Trophoblast cell (in vitro differentiated cells and primary cell): ENCODE results near the gene MYO1A.
"Not testable (repeated sequence)": the region's sequence is repeated elsewhere in the genome, so short reads cannot be mapped to it uniquely, and the experiment has no call there.

Experiments
- DNase-seq, 2 donors: peaks; one replicate each; pipeline ENCODE4 v3.0.0-alpha.2; 2016
- H2AFZ ChIP-seq: 2 replicates; pipeline ENCODE4 v1.6.1; 2013; ENCODE audit warnings: low read length, moderate library complexity, mild to moderate bottlenecking; ENCODE audit not compliant: insufficient read depth, poor library complexity
- H2AK5ac ChIP-seq: 2 replicates; pipeline ENCODE4 v1.6.1; 2013; ENCODE audit warnings: mild to moderate bottlenecking, low read length
- H2BK120ac ChIP-seq: 2 replicates; pipeline ENCODE4 v1.6.1; 2013; ENCODE audit warnings: low read length, mild to moderate bottlenecking, moderate library complexity; ENCODE audit not compliant: insufficient read depth, poor library complexity
- H2BK12ac ChIP-seq: 2 replicates; pipeline ENCODE4 v1.6.1; 2013; ENCODE audit warnings: mild to moderate bottlenecking, low read length, moderate library complexity
- H2BK5ac ChIP-seq: 2 replicates; pipeline ENCODE4 v1.6.1; 2013; ENCODE audit warnings: low read length, low read depth, moderate library complexity, mild to moderate bottlenecking; ENCODE audit not compliant: poor library complexity
- H3K14ac ChIP-seq: 2 replicates; pipeline ENCODE4 v1.6.1; 2013; ENCODE audit warnings: mild to moderate bottlenecking, low read length
- H3K18ac ChIP-seq: 2 replicates; pipeline ENCODE4 v1.6.1; 2013; ENCODE audit warnings: mild to moderate bottlenecking, low read length
- H3K23ac ChIP-seq: 2 replicates; pipeline ENCODE4 v1.6.1; 2013; ENCODE audit warnings: low read length
- H3K27ac ChIP-seq: 2 replicates; pipeline ENCODE4 v1.5.1; 2013; ENCODE audit warnings: low read depth, mild to moderate bottlenecking, inconsistent platforms, low read length, moderate library complexity
- H3K27me3 ChIP-seq: 2 replicates; pipeline ENCODE4 v1.6.1; 2013; ENCODE audit warnings: inconsistent platforms, mild to moderate bottlenecking, low read length, moderate library complexity; ENCODE audit not compliant: insufficient read depth
- H3K36me3 ChIP-seq, 2 experiments: 1 replicate in 1 of 2; 2 replicates in 1 of 2; pipeline ENCODE4 v1.6.1; 2013; ENCODE audit warnings: low read length in 2 of 2, mild to moderate bottlenecking in 2 of 2, moderate library complexity in 1 of 2; ENCODE audit not compliant: insufficient read depth in 2 of 2, control insufficient read depth in 1 of 2
- H3K4ac ChIP-seq: 2 replicates; pipeline ENCODE4 v1.6.1; 2013; ENCODE audit warnings: low read depth, mild to moderate bottlenecking, low read length, moderate library complexity
- H3K4me1 ChIP-seq, 2 experiments: 1 replicate in 1 of 2; 2 replicates in 1 of 2; pipeline ENCODE4 v1.6.1; 2013; ENCODE audit warnings: low read length in 2 of 2, mild to moderate bottlenecking in 2 of 2, moderate library complexity in 1 of 2; ENCODE audit not compliant: insufficient read depth in 2 of 2, control insufficient read depth in 1 of 2
- H3K4me2 ChIP-seq: 2 replicates; pipeline ENCODE4 v1.6.1; 2013; ENCODE audit warnings: inconsistent platforms, mild to moderate bottlenecking, low read length, moderate library complexity
- H3K4me3 ChIP-seq: 2 replicates; pipeline ENCODE4 v1.5.1; 2013; ENCODE audit warnings: mild to moderate bottlenecking, low read depth, low read length, inconsistent platforms
- H3K79me1 ChIP-seq: one replicate; pipeline ENCODE4 v1.6.1; 2013; ENCODE audit warnings: low read length
- H3K79me2 ChIP-seq: 2 replicates; pipeline ENCODE4 v1.6.1; 2013; ENCODE audit warnings: low read length, mild to moderate bottlenecking; ENCODE audit not compliant: control insufficient read depth, insufficient read depth, poor library complexity
- H3K9ac ChIP-seq: 2 replicates; pipeline ENCODE4 v1.6.1; 2013; ENCODE audit warnings: mild to moderate bottlenecking, low read length
- H3K9me3 ChIP-seq: 2 replicates; pipeline ENCODE4 v1.6.1; 2013; ENCODE audit warnings: low read depth, mild to moderate bottlenecking, control low read depth, inconsistent platforms, low read length; ENCODE audit not compliant: insufficient read depth
- H4K12ac ChIP-seq: 2 replicates; pipeline ENCODE4 v1.6.1; 2013; ENCODE audit warnings: low read depth, mild to moderate bottlenecking, low read length, moderate library complexity
- H4K8ac ChIP-seq: 2 replicates; pipeline ENCODE4 v1.6.1; 2013; ENCODE audit warnings: low read depth, mild to moderate bottlenecking, low read length, moderate library complexity
- H4K91ac ChIP-seq: one replicate; pipeline ENCODE4 v1.6.1; 2013; ENCODE audit warnings: low read depth, mild to moderate bottlenecking, low read length, moderate library complexity
- WGBS: extraction: QIAGEN DNeasy Blood & Tissue Kit; methylation state at CpG from one replicate; pipeline ENCODE4 v1.1.7; 2013; ENCODE audit warnings: missing lambda C conversion rate; ENCODE audit not compliant: insufficient read length, insufficient coverage; ENCODE audit errors: extremely low coverage; 5-methylcytosine and 5-hydroxymethylcytosine counted together

The MYO1A gene

DNA sequence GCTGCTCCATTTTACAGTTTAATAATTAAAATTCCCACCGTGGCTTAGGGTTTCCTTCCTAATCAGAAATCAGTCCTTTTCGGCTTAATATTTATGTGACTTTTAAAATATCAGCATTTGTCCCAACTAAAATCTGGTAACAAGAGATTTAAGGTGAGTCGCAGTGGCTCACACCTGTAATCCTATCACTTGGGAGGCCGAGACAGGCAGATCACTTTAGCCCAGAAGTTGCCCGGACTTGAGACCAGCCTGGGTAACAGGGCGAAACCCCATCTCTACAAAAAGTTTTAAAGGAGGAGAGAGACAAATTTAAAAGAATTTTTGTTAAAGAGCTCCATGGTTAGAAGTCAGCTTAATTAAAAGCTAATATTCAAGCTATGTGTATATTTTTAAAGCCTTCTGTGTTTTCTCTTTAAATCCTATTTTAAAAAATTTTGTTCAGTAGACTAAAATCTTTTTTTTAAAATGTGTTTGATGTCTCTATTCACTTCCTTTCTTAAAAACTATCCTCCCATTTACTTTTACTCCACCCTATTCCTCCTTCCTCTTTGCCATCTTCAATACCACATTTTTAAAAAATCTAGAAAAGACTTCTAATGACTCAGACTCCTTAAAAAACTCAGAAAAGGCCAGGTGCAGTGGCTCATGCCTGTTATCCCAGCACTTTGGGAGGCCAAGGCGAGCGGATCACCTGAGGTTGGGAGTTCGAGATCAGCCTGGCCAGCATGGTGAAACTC, 29.8 kb downstream of the MYO1A start:
- Histone ChIP-seq H3K4me2 (no peak overlapping the region), H3K4ac (no peak overlapping the region), H3K4me3 (no peak overlapping the region), H3K79me2 (no peaks in the 10 kb centered on the region), H3K9ac (no peak overlapping the region), H3K9me3 (no peaks in the 10 kb centered on the region), H2AFZ (no peak overlapping the region), H3K4me1 (peaks cover 12 to 16% of the 10 kb centered on the region in 2 experiments), H3K14ac (no peak overlapping the region), H3K27ac (no peak overlapping the region), H3K23ac (no peak overlapping the region), H3K79me1 (peaks cover 8% of the 10 kb centered on the region), H2BK5ac (no peak overlapping the region), H3K36me3 (no peaks in the 10 kb centered on the region), H3K27me3 (no peaks in the 10 kb centered on the region), H2BK120ac (no peak overlapping the region), H3K18ac (no peak overlapping the region), H2AK5ac (no peak overlapping the region), H4K91ac (no peak overlapping the region), H2BK12ac (no peak overlapping the region), H4K8ac (no peak overlapping the region), H4K12ac (no peak overlapping the region)
- DNase-seq = no peak
- WGBS = no CpG with 5 or more reads among the region's 9 CpGs

DNA sequence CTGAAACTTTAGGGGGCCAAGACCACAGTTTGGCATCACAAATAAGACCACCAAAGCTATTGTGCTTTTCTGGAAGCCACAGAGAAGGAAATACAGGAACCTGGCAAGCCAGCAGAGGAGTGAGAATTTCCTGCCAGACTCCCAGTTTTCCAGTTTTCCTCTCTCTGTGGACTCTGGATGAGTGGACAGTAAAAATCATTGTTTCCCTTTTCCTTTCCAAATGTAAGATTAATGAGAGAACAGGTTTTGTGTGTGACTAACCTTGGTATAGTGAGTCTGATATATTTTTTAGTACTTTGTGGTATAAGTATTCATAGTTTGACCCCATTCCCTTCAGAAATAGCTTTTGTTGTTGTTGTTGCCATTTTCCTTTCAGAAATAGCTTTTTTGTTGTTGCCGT, 31.0 kb downstream of the MYO1A start:
- peaks cover 8% of the 10 kb centered on the region for H3K79me1 ChIP-seq
- no peak overlapping the region for H2AK5ac ChIP-seq
- peak overlapping the region; percentile 90 for H3K27ac ChIP-seq
- no peaks in the 10 kb centered on the region for H3K79me2 ChIP-seq
- no peaks in the 10 kb centered on the region for H3K9me3 ChIP-seq
- H2BK120ac ChIP-seq = no peak overlapping the region
- H3K4me1 ChIP-seq = peaks cover 12 to 16% of the 10 kb centered on the region in 2 experiments
- WGBS = no CpG with 5 or more reads among the region's 1 CpG
- no peak for DNase-seq
- H3K4me3 ChIP-seq = no peak overlapping the region
- H3K27me3 ChIP-seq = no peaks in the 10 kb centered on the region
- H2BK5ac ChIP-seq = peak overlapping the region; percentile 75
- peak overlapping the region; percentile 32 for H4K8ac ChIP-seq
- H3K9ac ChIP-seq = no peak overlapping the region
- H3K14ac ChIP-seq = peak overlapping the region; percentile 46
- peak overlapping the region; percentile 28 for H2AFZ ChIP-seq
- peak overlapping the region; percentile 63 for H4K91ac ChIP-seq
- no peak overlapping the region for H4K12ac ChIP-seq
- H2BK12ac ChIP-seq = no peak overlapping the region
- H3K4ac ChIP-seq = no peak overlapping the region
- H3K18ac ChIP-seq = no peak overlapping the region
- H3K36me3 ChIP-seq = no peaks in the 10 kb centered on the region
- H3K23ac ChIP-seq = no peak overlapping the region
- peak overlapping the region; percentile 33 for H3K4me2 ChIP-seq

- not testable (repeated sequence) for H3K27me3 ChIP-seq, H2AFZ ChIP-seq, H3K9me3 ChIP-seq, H2AK5ac ChIP-seq, H3K4me2 ChIP-seq, H3K36me3 ChIP-seq, H2BK5ac ChIP-seq, H2BK12ac ChIP-seq, H4K8ac ChIP-seq, H3K4ac ChIP-seq, H3K79me2 ChIP-seq, H3K9ac ChIP-seq, H3K14ac ChIP-seq, H2BK120ac ChIP-seq, H3K23ac ChIP-seq, H3K18ac ChIP-seq, H4K91ac ChIP-seq, H3K4me3 ChIP-seq, H3K79me1 ChIP-seq, H4K12ac ChIP-seq
- WGBS = no CpG with 5 or more reads among the region's 5 CpGs
- peak overlapping the region; percentile 90 for H3K27ac ChIP-seq
- peaks cover 12 to 16% of the 10 kb centered on the region in 2 experiments for H3K4me1 ChIP-seq
- DNase-seq = peak; percentile 92 to 95
These were observed 31.6 kb downstream of the MYO1A start for GRCh38 chr12:57018353-57018752.

GRCh38 chr12:57016348-57016747, 33.6 kb downstream of the MYO1A start, which contains the start of gene TAC3:
Gene TAC3 (minus strand): TSS chr12:57016529. CDS start chr12:57015797, 732 bp downstream.
- no peak for DNase-seq
- H2BK5ac ChIP-seq = peak within 1 kb of the TSS; percentile 6

More at GRCh38 chr12:57016348-57016747, 33.6 kb downstream of the MYO1A start, which contains the start of gene TAC3:
- Histone ChIP-seq H2AFZ (peak within 1 kb of the TSS; percentile 75), H3K4ac (peak within 1 kb of the TSS; percentile 6), H3K27ac (peak within 1 kb of the TSS; percentile 15), H3K4me1 (peaks cover 10 to 16% of the 10 kb centered on the region in 2 experiments), H3K9ac (no peak within 1 kb of the TSS), H2AK5ac (no peak within 1 kb of the TSS), H3K36me3 (no peaks in the 10 kb centered on the region), H3K18ac (peak within 1 kb of the TSS; percentile 81), H3K79me1 (peaks cover 8% of the 10 kb centered on the region), H3K4me3 (no peak within 1 kb of the TSS), H2BK120ac (peak within 1 kb of the TSS; percentile 87), H4K91ac (peak within 1 kb of the TSS; percentile 23), H4K8ac (peak within 1 kb of the TSS; percentile 68), H3K23ac (peak within 1 kb of the TSS; percentile 47), H3K27me3 (no peaks in the 10 kb centered on the region), H3K79me2 (no peaks in the 10 kb centered on the region), H3K9me3 (no peaks in the 10 kb centered on the region), H4K12ac (peak within 1 kb of the TSS; percentile 89), H3K4me2 (peak within 1 kb of the TSS; percentile 10), H3K14ac (no peak within 1 kb of the TSS), H2BK12ac (peak within 1 kb of the TSS; percentile 82)
- WGBS = no CpG with 5 or more reads among the region's 6 CpGs
